ENCODE results near the gene OR51I2.

The OR51I2 gene

GRCh38 chr11:5449023-5449422 lies at the start of gene OR51I2:
TSS of gene OR51I2 (plus strand) at chr11:5449323. CDS start at chr11:5453489, 4,166 bp downstream.
- DNase-seq: no peak

GRCh38 chr11:5405173-5405572 lies 44.0 kb upstream of the OR51I2 start:
- DNase-seq: no peak

GRCh38 chr11:5420993-5421392 lies 28.1 kb upstream of the OR51I2 start:
- no peak for DNase-seq

- no peak for DNase-seq
Observed at GRCh38 chr11:5421811-5422210, 27.3 kb upstream of the OR51I2 start, which contains the start of gene OR51Q1. TSS of gene OR51Q1 (plus strand) at chr11:5422111. CDS start at chr11:5422201, 90 bp downstream.

GRCh38 chr11:5423131-5423530 lies 26.0 kb upstream of the OR51I2 start:
- DNase-seq: no peak

GRCh38 chr11:5441414-5441813 lies 7.7 kb upstream of the OR51I2 start, which contains the start of gene OR51I1:
TSS of gene OR51I1 (minus strand) at chr11:5441514. CDS start at chr11:5441514, 0 bp downstream.
- no peak for DNase-seq

GRCh38 chr11:5443835-5444393 lies 5.2 kb upstream of the OR51I2 start:
- no peak for DNase-seq

- DNase-seq: no peak
Observed at GRCh38 chr11:5449432-5449831, 309 bp downstream of the OR51I2 start.

GRCh38 chr11:5460983-5461621 lies 12.0 kb downstream of the OR51I2 start:
- DNase-seq: no peak

GRCh38 chr11:5467527-5467926 lies 18.4 kb downstream of the OR51I2 start:
- no peak for DNase-seq

- no peak for DNase-seq
Observed at GRCh38 chr11:5473921-5474320, 24.8 kb downstream of the OR51I2 start.

- peak; percentile 29 for DNase-seq
Observed at GRCh38 chr11:5476186-5476819, 27.2 kb downstream of the OR51I2 start.

- DNase-seq: no peak
Observed at GRCh38 chr11:5486003-5486402, 36.9 kb downstream of the OR51I2 start.

- no peak for DNase-seq
Observed at GRCh38 chr11:5486421-5486820, 37.3 kb downstream of the OR51I2 start.

GRCh38 chr11:5488385-5488784 lies 39.3 kb downstream of the OR51I2 start, which contains the start of gene OR52D1:
TSS of gene OR52D1 (plus strand) at chr11:5488685. CDS start at chr11:5488707, 22 bp downstream.
- no peak for DNase-seq

GRCh38 chr11:5488798-5489399 lies 39.8 kb downstream of the OR51I2 start:
- no peak for DNase-seq

- no peak for DNase-seq
Observed at GRCh38 chr11:5489576-5490357, 40.6 kb downstream of the OR51I2 start.

- no peak for DNase-seq
Observed at GRCh38 chr11:5499671-5500070, 50.5 kb downstream of the OR51I2 start.

GRCh38 chr11:5500393-5500801 lies 51.3 kb downstream of the OR51I2 start:
- DNase-seq: no peak

- DNase-seq: no peak
Observed at GRCh38 chr11:5504403-5504921, 55.3 kb downstream of the OR51I2 start.

- DNase-seq: no peak
Observed at GRCh38 chr11:5505363-5506048, 56.4 kb downstream of the OR51I2 start.
